GM19395 (cell line): ENCODE results near the gene SETBP1.

ENCODE experiments used
- ATAC-seq: cut with Tn5 transposase; IDR thresholded peaks from one replicate; pipeline ENCODE4 v1.9.1; 2021; ENCODE audit warnings: mild to moderate bottlenecking, moderate library complexity; ENCODE audit not compliant: unreplicated experiment

Gene SETBP1

GRCh38 chr18:44922968-44923367 is 242.3 kb downstream of the SETBP1 start:
- no peak for ATAC-seq

- ATAC-seq: no peak
Observed at GRCh38 chr18:44924785-44925499, 244.3 kb downstream of the SETBP1 start.

DNA sequence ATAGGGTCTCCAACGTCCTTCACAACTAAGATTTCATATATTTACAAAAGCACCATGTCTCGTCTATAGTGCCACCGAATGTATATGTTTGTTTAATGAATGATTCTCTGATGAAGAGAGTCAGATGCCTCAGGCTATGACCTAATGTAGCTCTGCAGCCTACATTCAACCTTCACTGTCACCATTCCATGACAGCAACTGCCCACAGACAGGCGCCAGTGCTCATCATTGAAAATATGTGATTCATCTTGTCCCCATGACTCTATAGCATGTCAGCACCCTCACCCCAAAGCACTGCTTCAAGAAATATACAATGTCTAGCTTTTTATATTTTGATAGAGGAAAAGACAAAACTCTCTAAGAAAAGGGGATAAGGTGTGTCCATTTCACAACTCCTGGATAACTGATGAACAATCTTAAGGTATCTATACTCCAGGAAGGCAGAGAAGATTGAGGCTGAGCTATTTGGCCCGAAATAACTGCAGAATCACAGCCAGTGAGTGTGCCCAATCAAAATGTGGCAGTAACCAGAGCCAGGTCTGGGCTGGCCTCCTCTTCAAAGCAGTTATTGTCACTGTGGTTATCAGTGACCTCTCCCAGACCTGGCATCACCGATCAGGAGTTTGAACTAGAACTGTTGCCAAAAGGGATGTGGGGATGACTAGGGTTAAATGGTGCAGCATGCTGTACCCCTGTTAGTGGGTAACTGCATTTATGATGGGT is 246.6 kb downstream of the SETBP1 start:
- no peak for ATAC-seq

- no peak for ATAC-seq
Observed at GRCh38 chr18:44934901-44935300, 254.2 kb downstream of the SETBP1 start.

DNA sequence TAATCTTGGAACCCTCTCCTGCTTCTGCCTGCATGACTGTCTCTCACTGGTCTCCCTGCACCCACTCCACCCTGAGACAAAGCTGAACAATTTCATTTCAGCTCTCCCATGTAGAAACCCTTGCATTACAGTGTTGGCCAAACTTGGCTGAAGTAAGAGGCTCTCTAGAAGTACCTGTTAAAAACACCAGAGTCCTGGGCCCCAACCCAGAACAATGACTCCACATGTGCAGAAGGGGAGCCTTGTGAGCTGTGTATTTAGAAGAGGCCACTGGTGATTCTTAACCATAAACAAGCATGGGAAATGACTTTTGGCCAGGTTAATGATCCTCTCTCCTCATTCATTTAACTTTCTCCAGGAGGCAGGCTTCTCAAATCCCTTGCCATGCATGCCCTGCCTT is 254.8 kb downstream of the SETBP1 start:
- ATAC-seq: no peak

- no peak for ATAC-seq
Observed at GRCh38 chr18:44936485-44936884, 255.8 kb downstream of the SETBP1 start.

GRCh38 chr18:44937960-44938719 is 257.5 kb downstream of the SETBP1 start:
- ATAC-seq: no peak

- ATAC-seq: no peak
Observed at GRCh38 chr18:44938720-44939665, 258.3 kb downstream of the SETBP1 start.

GRCh38 chr18:44941516-44941915 is 260.8 kb downstream of the SETBP1 start:
- no peak for ATAC-seq

- ATAC-seq: no peak
Observed at GRCh38 chr18:44942073-44942472, 261.4 kb downstream of the SETBP1 start.

GRCh38 chr18:44943311-44943881 is 262.7 kb downstream of the SETBP1 start:
- no peak for ATAC-seq

DNA sequence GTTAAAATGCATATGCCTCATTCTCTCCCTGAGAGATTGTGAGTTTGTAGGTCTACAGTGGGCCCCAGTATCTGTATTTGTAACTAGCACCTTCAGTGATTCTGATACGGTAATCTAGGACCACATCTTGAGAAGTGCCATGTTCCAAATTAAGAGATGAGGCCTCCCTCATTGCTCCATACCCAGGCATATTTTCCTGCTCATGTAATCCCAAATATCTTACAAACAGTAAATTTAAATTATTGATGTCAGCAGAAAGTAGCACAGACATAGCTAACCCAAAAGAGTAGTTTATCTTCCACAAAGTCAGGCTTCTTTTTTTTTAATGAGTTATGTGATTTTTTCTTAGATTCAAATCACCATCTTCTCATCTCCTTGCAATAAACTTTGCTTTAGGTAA is 263.8 kb downstream of the SETBP1 start:
- ATAC-seq: no peak

DNA sequence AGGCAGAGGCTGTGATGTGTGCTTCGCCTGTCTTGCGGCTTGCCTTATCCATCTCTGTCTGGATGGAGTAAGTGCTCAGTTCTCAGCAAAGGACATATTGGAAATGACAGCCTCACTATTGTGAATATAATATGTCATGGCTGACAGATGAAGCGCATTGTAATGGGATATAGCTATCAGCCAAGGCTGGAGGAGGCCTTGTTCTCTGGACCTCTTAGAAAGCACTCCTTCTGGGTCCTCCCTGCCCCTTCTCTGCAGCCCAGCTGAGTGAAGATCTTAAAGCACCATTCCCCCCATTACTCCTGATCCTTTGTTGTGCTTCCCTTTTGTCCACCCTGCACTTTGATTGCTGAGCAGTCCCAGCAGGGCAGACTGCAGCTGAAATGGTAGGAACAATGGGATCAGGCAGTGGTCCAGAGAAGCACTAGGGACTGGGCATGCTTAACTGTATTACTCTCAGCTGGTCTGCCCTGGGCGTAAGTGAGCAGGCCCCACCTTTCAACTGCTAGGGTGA is 265.3 kb downstream of the SETBP1 start:
- ATAC-seq: no peak

DNA sequence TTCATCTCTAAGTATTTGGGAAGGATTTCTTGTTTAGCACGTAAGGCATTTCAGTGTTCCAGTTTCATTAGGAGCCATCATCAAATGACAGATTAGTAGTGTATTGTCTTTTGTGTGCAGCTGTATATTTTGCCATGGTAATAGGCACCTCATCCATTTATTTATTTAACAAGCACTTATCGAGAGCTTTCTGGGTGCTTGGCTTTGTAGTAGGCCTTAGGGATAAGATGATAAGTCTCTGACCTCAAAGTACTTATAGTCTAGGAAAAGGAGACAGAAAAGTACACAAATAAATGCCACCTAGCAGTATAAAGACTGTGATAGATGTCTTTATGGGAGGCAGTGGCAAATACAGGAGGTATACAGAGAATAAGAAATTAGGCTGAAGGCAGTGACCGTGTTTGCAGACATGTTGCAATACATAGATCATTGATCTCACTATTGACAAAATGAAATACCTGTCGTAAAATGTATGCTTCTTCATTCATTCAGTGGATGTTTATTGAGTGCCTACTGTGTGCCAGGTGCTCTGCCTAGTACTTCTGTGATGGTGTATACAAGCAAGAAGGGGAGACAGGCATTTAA is 265.9 kb downstream of the SETBP1 start:
- ATAC-seq: no peak

GRCh38 chr18:44949967-44950366 is 269.3 kb downstream of the SETBP1 start:
- no peak for ATAC-seq

DNA sequence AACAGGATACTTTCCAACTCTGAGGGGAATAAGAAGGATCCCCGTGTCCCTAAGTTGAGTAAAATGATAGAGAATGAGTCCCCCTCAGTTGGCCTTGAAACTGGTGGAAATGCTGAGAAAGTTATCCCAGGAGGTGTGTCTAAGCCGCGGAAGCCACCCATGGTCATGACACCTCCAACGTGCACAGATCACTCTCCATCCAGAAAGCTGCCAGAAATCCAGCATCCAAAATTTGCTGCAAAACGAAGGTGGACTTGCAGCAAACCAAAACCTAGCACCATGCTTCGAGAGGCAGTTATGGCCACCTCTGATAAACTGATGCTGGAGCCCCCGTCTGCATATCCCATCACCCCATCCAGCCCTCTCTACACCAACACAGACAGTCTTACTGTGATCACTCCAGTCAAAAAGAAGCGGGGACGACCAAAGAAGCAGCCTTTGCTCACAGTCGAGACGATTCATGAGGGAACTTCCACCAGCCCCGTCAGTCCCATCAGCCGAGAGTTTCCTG is 270.1 kb downstream of the SETBP1 start:
- no peak for ATAC-seq

DNA sequence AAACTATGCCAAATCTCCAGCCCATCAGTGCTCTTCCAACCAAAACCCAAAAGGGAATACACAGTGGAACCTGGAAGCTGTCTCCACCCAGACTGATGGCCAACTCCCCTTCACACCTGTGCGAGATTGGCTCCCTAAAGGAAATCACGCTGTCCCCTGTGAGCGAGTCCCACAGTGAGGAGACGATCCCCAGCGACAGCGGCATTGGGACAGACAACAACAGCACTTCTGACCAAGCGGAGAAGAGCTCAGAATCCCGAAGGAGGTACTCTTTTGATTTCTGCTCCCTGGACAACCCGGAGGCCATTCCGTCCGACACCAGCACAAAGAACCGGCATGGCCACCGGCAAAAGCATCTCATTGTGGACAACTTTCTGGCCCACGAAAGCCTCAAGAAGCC is 271.1 kb downstream of the SETBP1 start:
- no peak for ATAC-seq

DNA sequence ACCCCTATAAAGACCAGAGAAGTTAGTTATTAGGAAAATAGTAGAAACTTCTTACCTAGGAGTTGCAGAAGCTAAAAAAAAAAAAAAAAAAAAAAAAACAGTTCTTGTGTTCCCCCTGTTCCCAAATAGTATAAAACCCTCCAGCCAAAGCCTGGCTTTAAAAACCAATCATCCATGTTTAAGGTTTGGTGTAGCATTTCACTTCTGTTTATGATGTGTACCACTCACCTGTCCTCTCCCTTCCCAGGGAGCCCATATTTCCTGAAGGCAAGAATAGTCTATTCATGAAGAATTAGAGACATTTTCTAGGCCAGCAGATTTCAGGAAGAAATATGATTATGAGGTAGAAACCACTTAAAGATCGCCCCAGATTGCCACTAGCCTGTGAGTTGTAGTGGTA is 273.6 kb downstream of the SETBP1 start:
- ATAC-seq: no peak

- no peak for ATAC-seq
Observed at GRCh38 chr18:44955825-44956224, 275.1 kb downstream of the SETBP1 start.

GRCh38 chr18:44957025-44957424 is 276.3 kb downstream of the SETBP1 start:
- ATAC-seq: no peak
